Activated gamma-delta T cell treated with anti-CD3 and anti-CD28 coated beads, Interleukin-2, amount 50 U/mL, for 16 hours (primary cell): ENCODE data around the gene WHRN.

ENCODE experiments used
- DNase-seq: peaks from one replicate; pipeline ENCODE4 v3.0.0-alpha.2; 2020; ENCODE audit warnings: low read depth

The WHRN gene

GRCh38 chr9:114378883-114379282, 126.4 kb downstream of the WHRN start:
- no peak for DNase-seq

GRCh38 chr9:114378016-114378415, 127.3 kb downstream of the WHRN start:
- no peak for DNase-seq

GRCh38 chr9:114376586-114377445, 128.5 kb downstream of the WHRN start:
- DNase-seq, result no peak

GRCh38 chr9:114375386-114376175, 129.7 kb downstream of the WHRN start:
- no peak for DNase-seq

GRCh38 chr9:114374936-114375335, 130.3 kb downstream of the WHRN start:
- DNase-seq, result no peak

GRCh38 chr9:114373960-114374730, 131.1 kb downstream of the WHRN start:
- DNase-seq, result no peak

GRCh38 chr9:114372921-114373448, 132.3 kb downstream of the WHRN start:
- peak; percentile 76 for DNase-seq

- no peak for DNase-seq
Measured at GRCh38 chr9:114371973-114372917, 133.0 kb downstream of the WHRN start.

GRCh38 chr9:114371343-114371944, 133.8 kb downstream of the WHRN start:
- no peak for DNase-seq

GRCh38 chr9:114370968-114371320, 134.3 kb downstream of the WHRN start:
- no peak for DNase-seq

GRCh38 chr9:114370251-114370967, 134.9 kb downstream of the WHRN start:
- no peak for DNase-seq

GRCh38 chr9:114369216-114370130, 135.8 kb downstream of the WHRN start:
- DNase-seq, result no peak

- DNase-seq, result no peak
Measured at GRCh38 chr9:114367772-114368569, 137.3 kb downstream of the WHRN start.

- no peak for DNase-seq
Measured at GRCh38 chr9:114367366-114367765, 137.9 kb downstream of the WHRN start.

GRCh38 chr9:114366334-114367128, 138.7 kb downstream of the WHRN start:
- no peak for DNase-seq

- no peak for DNase-seq
Measured at GRCh38 chr9:114365194-114365593, 140.1 kb downstream of the WHRN start.
